H1 (cell line): ENCODE results near the gene EFHB. TPM values are rescaled to one million over a fixed set of nuclear protein-coding genes. Genes with fewer than 3 reads are reported as not detected.

Experiments used
- ASH2L ChIP-seq: fragments of 200-600, 300-600 bp; sonication (generic); IDR thresholded peaks from one replicate; pipeline ENCODE4 v1.7.1; 2017; ENCODE audit warnings: low read length
- POLR2AphosphoS5 ChIP-seq: IDR thresholded peaks from 2 replicates; pipeline ENCODE4 v1.6.1; 2011; ENCODE audit warnings: low read depth, low read length
- RNF2 ChIP-seq: fragments of 200-900, 300-1000 bp; sonication (generic); IDR thresholded peaks from 2 replicates; pipeline ENCODE4 v1.7.1; 2016; ENCODE audit warnings: borderline replicate concordance, low read depth, mild to moderate bottlenecking, antibody characterized with exemption, low read length; ENCODE audit not compliant: poor library complexity, severe bottlenecking; ENCODE audit errors: missing control alignments
- TBP ChIP-seq: IDR thresholded peaks from 2 replicates; pipeline ENCODE4 v1.6.1; 2011; ENCODE audit warnings: low read depth, low read length, improper control_type of control experiment
- polyA plus RNA-seq, 7 experiments: library from polyadenylated mRNA; depleted of rRNA in 3 of 7; stranded (reverse) in 5 of 7; unstranded in 2 of 7; fragments of >200 nt in 5 of 7; fragments of 200-250 nt in 2 of 7; gene quantifications; 1 replicate in 5 of 7; 2 replicates in 1 of 7; 4 replicates in 1 of 7; pipeline versions ENCODE4 v1.2.1 to v1.2.3, GENCODE V29; 2011 to 2013; ENCODE audit warnings: missing spikeins in 2 of 7, mixed read lengths in 2 of 7
- total RNA-seq: library from RNA; stranded (reverse); fragmentation: NEBNext Ultra II Directional; extraction: Animal tissue kit (Norgen Biotek cat#: 25700); gene quantifications from 2 replicates; pipeline ENCODE4 v1.2.1, GENCODE V29; 2021
- TF ChIP-seq, protein P1 (sequence below): IDR thresholded peaks from 2 replicates; pipeline ENCODE4 v1.6.1; 2012; ENCODE audit warnings: low read length, inconsistent platforms
- TF ChIP-seq, protein P2 (sequence below), 3 experiments: IDR thresholded peaks; 1 replicate in 2 of 3; 2 replicates in 1 of 3; pipeline versions ENCODE4 v1.5.1 to v1.6.1; 2011; ENCODE audit warnings: low read length in 3 of 3, mild to moderate bottlenecking in 3 of 3, inconsistent platforms in 2 of 3, low read depth in 1 of 3, moderate library complexity in 1 of 3; ENCODE audit not compliant: insufficient read depth in 1 of 3; ENCODE audit errors: control extremely low read depth in 1 of 3

EFHB gene
- total and polyA plus RNA-seq, 2 of the 8 experiments (the other 6 are each of a cell fraction or from before 2014, with no cell fraction given), result 0.12 to 1.3 TPM

DNA sequence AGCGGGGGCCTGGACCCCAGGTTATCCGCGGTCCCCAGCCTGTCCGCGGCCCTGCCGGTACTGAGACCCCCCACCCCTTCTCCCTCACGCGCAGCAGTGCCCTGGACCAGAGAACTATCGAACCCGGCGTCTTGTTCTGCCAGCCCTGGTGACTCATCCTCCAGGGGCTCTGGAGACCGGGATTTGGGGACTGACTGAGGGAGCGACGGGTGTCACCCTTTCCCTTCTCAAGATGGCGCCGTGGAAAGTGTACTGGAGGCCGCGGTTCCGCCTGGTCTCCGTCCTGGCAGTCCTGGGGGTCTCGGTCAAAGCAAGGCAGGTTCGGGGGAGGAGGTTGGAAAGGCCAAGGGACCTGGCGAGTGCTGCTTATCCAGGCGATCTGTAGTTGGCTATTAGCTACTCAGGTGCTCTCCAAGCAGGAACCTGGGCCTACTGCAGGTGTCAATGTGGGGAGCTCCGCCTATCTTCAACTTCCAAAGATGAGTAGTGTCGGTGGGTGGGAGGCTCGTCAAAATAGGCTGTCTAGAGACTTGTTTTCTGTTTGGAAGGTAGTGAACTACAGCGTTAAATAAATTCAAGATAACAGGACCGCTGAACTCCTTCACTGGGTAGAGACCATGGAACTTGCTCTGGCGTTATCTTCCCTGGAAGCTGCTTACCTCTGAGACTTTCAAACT is 13.7 kb upstream of the EFHB start (continued):
- TF ChIP-seq, protein P1, sequence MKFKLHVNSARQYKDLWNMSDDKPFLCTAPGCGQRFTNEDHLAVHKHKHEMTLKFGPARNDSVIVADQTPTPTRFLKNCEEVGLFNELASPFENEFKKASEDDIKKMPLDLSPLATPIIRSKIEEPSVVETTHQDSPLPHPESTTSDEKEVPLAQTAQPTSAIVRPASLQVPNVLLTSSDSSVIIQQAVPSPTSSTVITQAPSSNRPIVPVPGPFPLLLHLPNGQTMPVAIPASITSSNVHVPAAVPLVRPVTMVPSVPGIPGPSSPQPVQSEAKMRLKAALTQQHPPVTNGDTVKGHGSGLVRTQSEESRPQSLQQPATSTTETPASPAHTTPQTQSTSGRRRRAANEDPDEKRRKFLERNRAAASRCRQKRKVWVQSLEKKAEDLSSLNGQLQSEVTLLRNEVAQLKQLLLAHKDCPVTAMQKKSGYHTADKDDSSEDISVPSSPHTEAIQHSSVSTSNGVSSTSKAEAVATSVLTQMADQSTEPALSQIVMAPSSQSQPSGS, result no peak
- TF ChIP-seq ASH2L (peak; percentile 86), POLR2AphosphoS5 (no peak; the same call in 1 of the 2 replicates), RNF2 (no peak), TBP (no peak)
- TF ChIP-seq, protein P2, sequence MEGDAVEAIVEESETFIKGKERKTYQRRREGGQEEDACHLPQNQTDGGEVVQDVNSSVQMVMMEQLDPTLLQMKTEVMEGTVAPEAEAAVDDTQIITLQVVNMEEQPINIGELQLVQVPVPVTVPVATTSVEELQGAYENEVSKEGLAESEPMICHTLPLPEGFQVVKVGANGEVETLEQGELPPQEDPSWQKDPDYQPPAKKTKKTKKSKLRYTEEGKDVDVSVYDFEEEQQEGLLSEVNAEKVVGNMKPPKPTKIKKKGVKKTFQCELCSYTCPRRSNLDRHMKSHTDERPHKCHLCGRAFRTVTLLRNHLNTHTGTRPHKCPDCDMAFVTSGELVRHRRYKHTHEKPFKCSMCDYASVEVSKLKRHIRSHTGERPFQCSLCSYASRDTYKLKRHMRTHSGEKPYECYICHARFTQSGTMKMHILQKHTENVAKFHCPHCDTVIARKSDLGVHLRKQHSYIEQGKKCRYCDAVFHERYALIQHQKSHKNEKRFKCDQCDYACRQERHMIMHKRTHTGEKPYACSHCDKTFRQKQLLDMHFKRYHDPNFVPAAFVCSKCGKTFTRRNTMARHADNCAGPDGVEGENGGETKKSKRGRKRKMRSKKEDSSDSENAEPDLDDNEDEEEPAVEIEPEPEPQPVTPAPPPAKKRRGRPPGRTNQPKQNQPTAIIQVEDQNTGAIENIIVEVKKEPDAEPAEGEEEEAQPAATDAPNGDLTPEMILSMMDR (IDR thresholded peaks at IDR 0.05; ENCODE audit: control extremely low read depth in 1 of 3, insufficient read depth in 1 of 3, low read depth in 1 of 3, low read length in 3 of 3), result no peak
